HFFc6 (cell line): ENCODE measurements around the gene HTT-AS. TPM values are rescaled to one million over a fixed set of nuclear protein-coding genes. Genes with fewer than 3 reads are reported as not detected.
"Not testable (repeated sequence)": the region's sequence is repeated elsewhere in the genome, so short reads cannot be mapped to it uniquely, and the experiment has no call there.

Experiments used
- DNase-seq: peaks from one replicate; pipeline ENCODE4 v3.0.0-alpha.2; 2018
- H3K27ac Mint-ChIP-seq: 2 replicates; pipeline ENCODE4 v1.8.0; 2020; ENCODE audit warnings: mild to moderate bottlenecking, mixed read lengths
- H3K27me3 Mint-ChIP-seq: 2 replicates; pipeline ENCODE4 v1.8.0; 2021; ENCODE audit warnings: mild to moderate bottlenecking, moderate library complexity, mixed read lengths; ENCODE audit not compliant: insufficient read depth
- H3K36me3 Mint-ChIP-seq: 2 replicates; pipeline ENCODE4 v1.8.0; 2021; ENCODE audit warnings: low read depth, mixed read lengths
- H3K4me1 Mint-ChIP-seq: 2 replicates; pipeline ENCODE4 v1.8.0; 2020; ENCODE audit warnings: low read depth, mixed read lengths
- H3K4me3 Mint-ChIP-seq: 2 replicates; pipeline ENCODE4 v1.8.0; 2020; ENCODE audit warnings: mild to moderate bottlenecking, moderate library complexity, mixed read lengths
- H3K9me3 Mint-ChIP-seq: 2 replicates; pipeline ENCODE4 v1.8.0; 2020; ENCODE audit warnings: mild to moderate bottlenecking, mixed read lengths
- CTCF ChIP-seq: fragments of 200-600 bp; sonication (generic); IDR thresholded peaks from 2 replicates; pipeline ENCODE4 v1.5.0; 2021; ENCODE audit warnings: antibody characterized with exemption, mild to moderate bottlenecking
- total RNA-seq, 6 experiments: library from RNA; stranded (reverse); fragmentation: NEBNext Ultra II Directional; extraction: Animal tissue kit (Norgen Biotek cat#: 25700); gene quantifications; 2 replicates in 1 of 6; 3 replicates in 5 of 6; pipeline ENCODE4 v1.2.3, GENCODE V29; 2021

Gene HTT-AS
- total RNA-seq, 6 experiments from 2014 or later, result not detected

GRCh38 chr4:3062471-3062870 is 11.9 kb downstream of the HTT-AS start:
- Mint-ChIP-seq H3K27ac (no peak overlapping the region), H3K4me1 (peaks cover 9% of the 10 kb centered on the region), H3K27me3 (peaks cover 22% of the 10 kb centered on the region), H3K4me3 (no peak overlapping the region), H3K36me3 (0 out of 2 replicates have a peak, but pooled peaks cover 4% of the 10 kb centered on the region), H3K9me3 (no peaks in the 10 kb centered on the region)
- no peak for TF ChIP-seq CTCF
- DNase-seq, result peak; percentile 19

GRCh38 chr4:3060946-3061345 is 13.4 kb downstream of the HTT-AS start:
- Mint-ChIP-seq H3K4me3 (no peak overlapping the region), H3K9me3 (peaks cover 13% of the 10 kb centered on the region), H3K4me1 (peaks cover 9% of the 10 kb centered on the region), H3K36me3 (peaks cover 7% of the 10 kb centered on the region), H3K27me3 (peaks cover 24% of the 10 kb centered on the region), H3K27ac (no peak overlapping the region)
- no peak for TF ChIP-seq CTCF
- no peak for DNase-seq

GRCh38 chr4:3059943-3060342 is 14.4 kb downstream of the HTT-AS start:
- no peak for TF ChIP-seq CTCF
- H3K36me3 Mint-ChIP-seq, result peaks cover 14% of the 10 kb centered on the region
- H3K4me3 Mint-ChIP-seq, result no peak overlapping the region
- peaks cover 24% of the 10 kb centered on the region for H3K27me3 Mint-ChIP-seq
- no peak for DNase-seq
- H3K4me1 Mint-ChIP-seq, result peaks cover 9% of the 10 kb centered on the region
- H3K9me3 Mint-ChIP-seq, result peaks cover 20% of the 10 kb centered on the region
- no peak overlapping the region for H3K27ac Mint-ChIP-seq

- H3K4me3 Mint-ChIP-seq, result no peak overlapping the region
- no peak overlapping the region for H3K27ac Mint-ChIP-seq
- DNase-seq, result no peak
- no peaks in the 10 kb centered on the region for H3K4me1 Mint-ChIP-seq
- H3K27me3 Mint-ChIP-seq, result peaks cover 18% of the 10 kb centered on the region
- no peak for TF ChIP-seq CTCF
- peaks cover 15% of the 10 kb centered on the region for H3K36me3 Mint-ChIP-seq
- peaks cover 31% of the 10 kb centered on the region for H3K9me3 Mint-ChIP-seq
These were observed 20.1 kb downstream of the HTT-AS start for GRCh38 chr4:3054169-3054759.

GRCh38 chr4:3051141-3051897 is 23.0 kb downstream of the HTT-AS start:
- not testable (repeated sequence) for DNase-seq, H3K27ac Mint-ChIP-seq, H3K4me3 Mint-ChIP-seq, H3K4me1 Mint-ChIP-seq
- peaks cover 22% of the 10 kb centered on the region for H3K9me3 Mint-ChIP-seq
- H3K36me3 Mint-ChIP-seq, result peaks cover 15% of the 10 kb centered on the region
- peaks cover 16% of the 10 kb centered on the region for H3K27me3 Mint-ChIP-seq
